Medulla oblongata (tissue), 1 donor: ENCODE data around the gene SIPA1L3.

Experiments
- DNase-seq: peaks from one replicate; pipeline ENCODE4 v3.0.0-alpha.2; 2015; ENCODE audit errors: extremely low spot score

SIPA1L3 gene

GRCh38 chr19:38149661-38150061 is 242.7 kb downstream of the SIPA1L3 start:
- DNase-seq, result no peak

- no peak for DNase-seq
Measured at GRCh38 chr19:38151242-38151641, 244.2 kb downstream of the SIPA1L3 start.

GRCh38 chr19:38152461-38153379 is 245.7 kb downstream of the SIPA1L3 start:
- DNase-seq, result no peak

GRCh38 chr19:38155453-38155852 is 248.4 kb downstream of the SIPA1L3 start:
- DNase-seq, result peak; percentile 58

GRCh38 chr19:38158730-38159129 is 251.7 kb downstream of the SIPA1L3 start:
- DNase-seq, result no peak

- no peak for DNase-seq
Measured at GRCh38 chr19:38162094-38162493, 255.1 kb downstream of the SIPA1L3 start.

- no peak for DNase-seq
Measured at GRCh38 chr19:38162632-38163031, 255.6 kb downstream of the SIPA1L3 start.

GRCh38 chr19:38163419-38164290 is 256.6 kb downstream of the SIPA1L3 start:
- no peak for DNase-seq

GRCh38 chr19:38164526-38164925 is 257.5 kb downstream of the SIPA1L3 start:
- DNase-seq, result no peak

- no peak for DNase-seq
Measured at GRCh38 chr19:38165335-38165734, 258.3 kb downstream of the SIPA1L3 start.

- DNase-seq, result no peak
Measured at GRCh38 chr19:38168637-38169036, 261.6 kb downstream of the SIPA1L3 start.

- DNase-seq, result no peak
Measured at GRCh38 chr19:38170334-38170733, 263.3 kb downstream of the SIPA1L3 start.

- DNase-seq, result peak; percentile 51
Measured at GRCh38 chr19:38172001-38172400, 265.0 kb downstream of the SIPA1L3 start.

- peak; percentile 88 for DNase-seq
Measured at GRCh38 chr19:38173291-38174041, 266.5 kb downstream of the SIPA1L3 start.

GRCh38 chr19:38175422-38175821 is 268.4 kb downstream of the SIPA1L3 start:
- DNase-seq, result no peak

- DNase-seq, result no peak
Measured at GRCh38 chr19:38180071-38180470, 273.1 kb downstream of the SIPA1L3 start.

- DNase-seq, result no peak
Measured at GRCh38 chr19:38182536-38183210, 275.7 kb downstream of the SIPA1L3 start.

- no peak for DNase-seq
Measured at GRCh38 chr19:38183251-38183897, 276.4 kb downstream of the SIPA1L3 start.

GRCh38 chr19:38184815-38185214 is 277.8 kb downstream of the SIPA1L3 start:
- DNase-seq, result no peak

GRCh38 chr19:38185562-38185961 is 278.6 kb downstream of the SIPA1L3 start:
- DNase-seq, result no peak

GRCh38 chr19:38190061-38190460 is 283.1 kb downstream of the SIPA1L3 start:
- no peak for DNase-seq
